ENCODE data around the gene CUBN. TPM values are rescaled to one million over a fixed set of nuclear protein-coding genes. Genes with fewer than 3 reads are reported as not detected.

CUBN gene
- total and polyA plus RNA-seq, 4 donors = 5.1 to 10.6 (median 6.4) TPM

GRCh38 chr10:17065273-17065672, 64.3 kb downstream of the CUBN start:
- Histone ChIP-seq H3K27ac (ENCODE audit: low read depth, low read length) (no peak overlapping the region), H3K36me3 (ENCODE audit: control insufficient read depth, insufficient read depth, low read length) (no peaks in the 10 kb centered on the region), H3K27me3 (ENCODE audit: control insufficient read depth, insufficient read depth, low read length) (no peaks in the 10 kb centered on the region), H3K4me3 (ENCODE audit: low read depth, low read length) (no peak overlapping the region), H3K9me3 (ENCODE audit: control insufficient read depth, insufficient read depth, low read length) (no peaks in the 10 kb centered on the region), H3K4me1 (ENCODE audit: control insufficient read depth, insufficient read depth, low read length) (peaks cover 5% of the 10 kb centered on the region)
- no peak for DNase-seq (ENCODE audit: low read depth in 4 of 6, low spot score in 6 of 6)
- WGBS (ENCODE audit: insufficient coverage) = 100% methylated on average over 1 of the region's 6 CpGs

GRCh38 chr10:17064435-17064834, 65.2 kb downstream of the CUBN start:
- Histone ChIP-seq H3K27me3 (ENCODE audit: control insufficient read depth, insufficient read depth, low read length) (no peaks in the 10 kb centered on the region), H3K9me3 (ENCODE audit: control insufficient read depth, insufficient read depth, low read length) (no peaks in the 10 kb centered on the region), H3K27ac (ENCODE audit: low read depth, low read length) (no peak overlapping the region), H3K4me3 (ENCODE audit: low read depth, low read length) (no peak overlapping the region), H3K4me1 (ENCODE audit: control insufficient read depth, insufficient read depth, low read length) (peaks cover 5% of the 10 kb centered on the region), H3K36me3 (ENCODE audit: control insufficient read depth, insufficient read depth, low read length) (no peaks in the 10 kb centered on the region)
- WGBS (ENCODE audit: insufficient coverage) = 100% methylated on average over 1 of the region's 2 CpGs
- no peak for DNase-seq (ENCODE audit: low read depth in 4 of 6, low spot score in 6 of 6)

DNA sequence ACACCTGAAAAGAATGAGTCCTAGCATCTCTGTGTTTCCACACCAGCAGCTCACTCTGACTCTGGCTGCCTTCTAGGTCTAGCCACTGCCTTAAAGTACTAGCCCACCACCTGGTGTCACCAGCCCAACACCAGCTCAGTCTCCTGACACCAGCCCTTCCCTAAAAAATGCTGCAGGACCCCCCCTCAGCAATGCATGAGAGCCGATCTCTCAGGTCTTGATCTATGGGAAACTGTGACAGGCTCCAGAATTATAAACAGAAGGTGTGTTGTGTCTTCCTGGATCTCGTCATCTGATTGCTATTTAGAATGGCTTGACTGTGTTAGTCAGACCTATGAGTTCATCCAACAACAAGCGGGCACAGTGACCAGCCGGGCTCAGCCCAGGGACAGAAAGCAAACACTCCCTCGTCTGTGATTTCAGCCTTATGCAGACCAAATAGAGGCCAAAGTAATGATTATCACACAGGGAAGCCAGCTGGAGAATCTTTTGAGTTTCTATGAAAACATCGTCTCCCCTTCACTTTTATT, 66.6 kb downstream of the CUBN start:
- Histone ChIP-seq H3K27ac (ENCODE audit: low read depth, low read length) (peak overlapping the region; percentile 82), H3K27me3 (ENCODE audit: control insufficient read depth, insufficient read depth, low read length) (no peaks in the 10 kb centered on the region), H3K9me3 (ENCODE audit: control insufficient read depth, insufficient read depth, low read length) (no peaks in the 10 kb centered on the region), H3K4me3 (ENCODE audit: low read depth, low read length) (no peak overlapping the region), H3K4me1 (ENCODE audit: control insufficient read depth, insufficient read depth, low read length) (peaks cover 5% of the 10 kb centered on the region), H3K36me3 (ENCODE audit: control insufficient read depth, insufficient read depth, low read length) (no peaks in the 10 kb centered on the region)
- peak in 2 of 6 donors; percentile 27 to 56 for DNase-seq (ENCODE audit: low read depth in 4 of 6, low spot score in 6 of 6)
- WGBS (ENCODE audit: insufficient coverage) = 49% methylated on average over 5 of the region's 6 CpGs

DNA sequence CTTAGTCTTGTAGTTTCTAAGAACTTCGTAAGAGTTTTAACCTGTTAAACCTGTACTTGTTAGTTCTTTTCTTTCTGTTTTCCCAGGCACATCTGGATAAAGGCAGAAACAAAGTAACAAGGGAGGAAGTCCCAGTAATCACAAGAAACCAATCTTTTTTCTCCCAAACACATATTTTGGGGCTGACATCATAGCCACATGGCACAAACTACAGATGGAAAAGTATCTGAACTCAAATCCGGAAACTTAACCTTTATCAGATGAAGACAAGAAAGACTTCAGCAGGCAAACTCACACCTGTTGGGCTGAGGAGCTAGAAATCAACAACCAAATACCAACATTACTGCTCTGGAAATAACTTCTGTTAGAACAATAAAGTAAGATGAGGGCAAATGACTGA, 67.1 kb downstream of the CUBN start:
- peak overlapping the region; percentile 82 for H3K27ac ChIP-seq (ENCODE audit: low read depth, low read length)
- H3K27me3 ChIP-seq (ENCODE audit: control insufficient read depth, insufficient read depth, low read length) = no peaks in the 10 kb centered on the region
- H3K4me3 ChIP-seq (ENCODE audit: low read depth, low read length) = no peak overlapping the region
- no peaks in the 10 kb centered on the region for H3K9me3 ChIP-seq (ENCODE audit: control insufficient read depth, insufficient read depth, low read length)
- H3K4me1 ChIP-seq (ENCODE audit: control insufficient read depth, insufficient read depth, low read length) = peaks cover 5% of the 10 kb centered on the region
- H3K36me3 ChIP-seq (ENCODE audit: control insufficient read depth, insufficient read depth, low read length) = no peaks in the 10 kb centered on the region
- 80% methylated on average over 1 of the region's 2 CpGs for WGBS (ENCODE audit: insufficient coverage)
- DNase-seq (ENCODE audit: low read depth in 4 of 6, low spot score in 6 of 6) = no peak

- 100% methylated on average over 1 of the region's 7 CpGs for WGBS (ENCODE audit: insufficient coverage)
- Histone ChIP-seq H3K27ac (ENCODE audit: low read depth, low read length) (peak overlapping the region; percentile 82), H3K4me1 (ENCODE audit: control insufficient read depth, insufficient read depth, low read length) (peaks cover 5% of the 10 kb centered on the region), H3K4me3 (ENCODE audit: low read depth, low read length) (no peak overlapping the region), H3K9me3 (ENCODE audit: control insufficient read depth, insufficient read depth, low read length) (no peaks in the 10 kb centered on the region), H3K36me3 (ENCODE audit: control insufficient read depth, insufficient read depth, low read length) (no peaks in the 10 kb centered on the region), H3K27me3 (ENCODE audit: control insufficient read depth, insufficient read depth, low read length) (no peaks in the 10 kb centered on the region)
- DNase-seq (ENCODE audit: low read depth in 4 of 6, low spot score in 6 of 6) = no peak
Observed at GRCh38 chr10:17062009-17062408, 67.6 kb downstream of the CUBN start.

DNA sequence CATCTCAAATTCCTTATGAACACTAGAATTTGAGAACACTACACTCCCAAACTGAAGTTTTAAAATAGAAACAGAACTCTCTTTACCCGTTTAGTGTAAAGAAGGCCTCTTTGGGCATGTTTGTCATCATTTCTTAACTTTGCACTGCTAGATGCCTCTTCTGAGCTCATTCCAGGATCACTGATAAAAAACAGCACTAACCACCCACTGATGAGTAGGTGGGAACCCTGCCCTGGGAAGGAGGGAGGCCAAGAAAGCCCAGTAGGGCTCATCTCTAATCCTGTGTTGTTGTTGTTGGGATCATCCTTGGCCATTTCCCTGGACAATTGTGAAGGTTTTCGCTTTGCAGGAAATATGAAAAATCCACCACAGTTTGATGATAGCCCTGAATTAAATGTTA, 68.2 kb downstream of the CUBN start:
- H3K27ac ChIP-seq (ENCODE audit: low read depth, low read length) = no peak overlapping the region
- H3K4me3 ChIP-seq (ENCODE audit: low read depth, low read length) = no peak overlapping the region
- peaks cover 5% of the 10 kb centered on the region for H3K4me1 ChIP-seq (ENCODE audit: control insufficient read depth, insufficient read depth, low read length)
- H3K9me3 ChIP-seq (ENCODE audit: control insufficient read depth, insufficient read depth, low read length) = no peaks in the 10 kb centered on the region
- H3K36me3 ChIP-seq (ENCODE audit: control insufficient read depth, insufficient read depth, low read length) = no peaks in the 10 kb centered on the region
- DNase-seq (ENCODE audit: low read depth in 4 of 6, low spot score in 6 of 6) = no peak
- no peaks in the 10 kb centered on the region for H3K27me3 ChIP-seq (ENCODE audit: control insufficient read depth, insufficient read depth, low read length)
- no CpG with 5 or more reads among the region's 2 CpGs for WGBS (ENCODE audit: insufficient coverage)

- Histone ChIP-seq H3K36me3 (ENCODE audit: control insufficient read depth, insufficient read depth, low read length) (no peaks in the 10 kb centered on the region), H3K4me1 (ENCODE audit: control insufficient read depth, insufficient read depth, low read length) (peaks cover 5% of the 10 kb centered on the region), H3K27me3 (ENCODE audit: control insufficient read depth, insufficient read depth, low read length) (no peaks in the 10 kb centered on the region), H3K9me3 (ENCODE audit: control insufficient read depth, insufficient read depth, low read length) (no peaks in the 10 kb centered on the region), H3K4me3 (ENCODE audit: low read depth, low read length) (no peak overlapping the region), H3K27ac (ENCODE audit: low read depth, low read length) (no peak overlapping the region)
- DNase-seq (ENCODE audit: low read depth in 4 of 6, low spot score in 6 of 6) = no peak
- 100% methylated on average over 3 of the region's 6 CpGs for WGBS (ENCODE audit: insufficient coverage)
Observed at GRCh38 chr10:17060289-17060688, 69.3 kb downstream of the CUBN start.

- no peaks in the 10 kb centered on the region for H3K27me3 ChIP-seq (ENCODE audit: control insufficient read depth, insufficient read depth, low read length)
- H3K36me3 ChIP-seq (ENCODE audit: control insufficient read depth, insufficient read depth, low read length) = no peaks in the 10 kb centered on the region
- DNase-seq (ENCODE audit: low read depth in 4 of 6, low spot score in 6 of 6) = peak in 1 of 6 donors; percentile 40
- H3K27ac ChIP-seq (ENCODE audit: low read depth, low read length) = peak overlapping the region; percentile 37
- H3K4me3 ChIP-seq (ENCODE audit: low read depth, low read length) = no peak overlapping the region
- H3K9me3 ChIP-seq (ENCODE audit: control insufficient read depth, insufficient read depth, low read length) = no peaks in the 10 kb centered on the region
- peaks cover 5% of the 10 kb centered on the region for H3K4me1 ChIP-seq (ENCODE audit: control insufficient read depth, insufficient read depth, low read length)
Observed at GRCh38 chr10:17059197-17059688, 70.4 kb downstream of the CUBN start.

DNA sequence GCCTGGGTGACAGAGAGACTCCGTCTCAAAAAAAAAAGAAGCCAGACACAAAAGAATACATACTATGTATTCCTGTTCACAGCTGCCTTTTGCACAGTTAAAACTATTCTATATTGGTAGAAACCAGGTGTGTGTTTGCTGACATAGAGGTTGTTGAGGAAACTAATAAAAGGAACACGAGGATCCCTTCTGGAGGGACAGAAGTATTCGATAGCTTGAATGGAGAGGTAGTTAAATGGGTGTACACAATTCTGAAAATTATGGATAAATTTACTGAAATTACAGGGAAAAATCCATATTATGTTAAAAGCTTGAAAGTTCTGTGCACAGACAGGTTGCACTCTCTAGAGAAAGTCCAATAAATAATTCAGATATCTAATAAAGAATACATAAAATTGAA, 71.5 kb downstream of the CUBN start:
- Histone ChIP-seq H3K4me3 (ENCODE audit: low read depth, low read length) (no peak overlapping the region), H3K4me1 (ENCODE audit: control insufficient read depth, insufficient read depth, low read length) (peaks cover 4% of the 10 kb centered on the region), H3K27me3 (ENCODE audit: control insufficient read depth, insufficient read depth, low read length) (no peaks in the 10 kb centered on the region), H3K36me3 (ENCODE audit: control insufficient read depth, insufficient read depth, low read length) (no peaks in the 10 kb centered on the region), H3K9me3 (ENCODE audit: control insufficient read depth, insufficient read depth, low read length) (no peaks in the 10 kb centered on the region), H3K27ac (ENCODE audit: low read depth, low read length) (no peak overlapping the region)
- WGBS (ENCODE audit: insufficient coverage) = no CpG with 5 or more reads among the region's 3 CpGs
- no peak for DNase-seq (ENCODE audit: low read depth in 4 of 6, low spot score in 6 of 6)

- Histone ChIP-seq H3K4me1 (ENCODE audit: control insufficient read depth, insufficient read depth, low read length) (no peaks in the 10 kb centered on the region), H3K36me3 (ENCODE audit: control insufficient read depth, insufficient read depth, low read length) (no peaks in the 10 kb centered on the region), H3K9me3 (ENCODE audit: control insufficient read depth, insufficient read depth, low read length) (no peaks in the 10 kb centered on the region), H3K27me3 (ENCODE audit: control insufficient read depth, insufficient read depth, low read length) (no peaks in the 10 kb centered on the region), H3K4me3 (ENCODE audit: low read depth, low read length) (no peak overlapping the region), H3K27ac (ENCODE audit: low read depth, low read length) (no peak overlapping the region)
- no peak for DNase-seq (ENCODE audit: low read depth in 4 of 6, low spot score in 6 of 6)
- WGBS (ENCODE audit: insufficient coverage) = no CpG with 5 or more reads among the region's 6 CpGs
Observed at GRCh38 chr10:17056781-17057428, 72.7 kb downstream of the CUBN start.
